Endothelial cell of umbilical vein (primary cell): ENCODE data around the gene TOB1.
"Not testable (repeated sequence)": the region's sequence is repeated elsewhere in the genome, so short reads cannot be mapped to it uniquely, and the experiment has no call there.

Source experiments
- CTCF ChIP-seq, 2 donors: IDR thresholded peaks; 1 replicate in 1 of 2; 2 replicates in 1 of 2; pipeline ENCODE4 v1.5.1; 2011; ENCODE audit warnings: low read length in 2 of 2, mild to moderate bottlenecking in 2 of 2, moderate library complexity in 2 of 2, control low read depth in 1 of 2, inconsistent platforms in 1 of 2, low read depth in 1 of 2; ENCODE audit not compliant: insufficient read depth in 1 of 2; ENCODE audit errors: extremely low read depth in 1 of 2
- EZH2 ChIP-seq: IDR thresholded peaks from 2 replicates; pipeline ENCODE4 v1.6.1; 2012; ENCODE audit warnings: borderline replicate concordance, low read depth, mild to moderate bottlenecking, moderate library complexity, low read length, inconsistent platforms; ENCODE audit not compliant: severe bottlenecking
- FOS ChIP-seq: IDR thresholded peaks from 2 replicates; pipeline ENCODE4 v1.6.1; 2011; ENCODE audit warnings: mild to moderate bottlenecking, low read length, moderate library complexity, borderline replicate concordance; ENCODE audit not compliant: insufficient read depth
- GATA2 ChIP-seq: IDR thresholded peaks from 2 replicates; pipeline ENCODE4 v1.7.0; 2011; ENCODE audit warnings: low read depth, mild to moderate bottlenecking, moderate library complexity, mixed read lengths, low read length; ENCODE audit not compliant: insufficient read length, insufficient read depth
- MAX ChIP-seq: IDR thresholded peaks from 2 replicates; pipeline ENCODE4 v1.6.1; 2011; ENCODE audit not compliant: insufficient read depth, insufficient read length
- MYC ChIP-seq: IDR thresholded peaks from one replicate; pipeline ENCODE4 v1.6.1; 2011; ENCODE audit warnings: mild to moderate bottlenecking, low read depth, low read length
- POLR2A ChIP-seq: IDR thresholded peaks from 2 replicates; pipeline ENCODE4 v1.6.1; 2012; ENCODE audit warnings: low read depth, mild to moderate bottlenecking, control low read depth, low read length
- POLR2AphosphoS5 ChIP-seq: IDR thresholded peaks from 2 replicates; pipeline ENCODE4 v1.6.1; 2012; ENCODE audit warnings: low read depth, mild to moderate bottlenecking, control low read depth, low read length, moderate library complexity; ENCODE audit not compliant: insufficient read depth

GRCh38 chr17:50877042-50877441 lies 10.9 kb upstream of the TOB1 start:
- TF ChIP-seq CTCF (IDR thresholded peaks at IDR 0.05; ENCODE audit: extremely low read depth in 1 of 2, insufficient read depth in 1 of 2, low read depth in 1 of 2, low read length in 2 of 2); POLR2AphosphoS5; POLR2A; EZH2; MYC; FOS; MAX; GATA2: not testable (repeated sequence)
